ENCODE measurements around the gene PRKG1. TPM values are rescaled to one million over a fixed set of nuclear protein-coding genes. Genes with fewer than 3 reads are reported as not detected.
A peak's percentile ranks its signal among the peaks of the same experiment; 100 is the strongest.

The PRKG1 gene
- polyA plus RNA-seq, 3 donors = not detected

- Mint-ChIP-seq H3K9me3 (peaks cover 0 to 5% (median 0%) of the 10 kb centered on the region in 7 donors), H3K36me3 (peaks cover 0 to 3% of the 10 kb centered on the region in 2 donors), H3K27ac (no peak overlapping the region), H3K27me3 (ENCODE audit: low read depth in 3 of 3) (peaks cover 38 to 43% (median 41%) of the 10 kb centered on the region in 3 donors), H3K4me3 (peak overlapping the region in 1 of 2 donors; percentile 12), H3K4me1 (peaks cover 11% of the 10 kb centered on the region)
- intact Hi-C loops (cut with micrococcal nuclease) = no loop called here
- Histone ChIP-seq H3K79me2 (ENCODE audit: insufficient read depth, low read length) (no peaks in the 10 kb centered on the region), H3K4me3 (replicated peaks in 1 of 3; ENCODE audit: low read depth in 2 of 3, low read length in 3 of 3) (no peak overlapping the region), H4K20me1 (ENCODE audit: insufficient read depth, low read length) (no peaks in the 10 kb centered on the region), H3K9me3 (replicated peaks in 1 of 2; ENCODE audit: control insufficient read depth in 1 of 2, insufficient read depth in 1 of 2, low read length in 2 of 2) (no peaks in the 10 kb centered on the region), H3K27me3 (ENCODE audit: control insufficient read depth in 2 of 2, insufficient read depth in 2 of 2, low read length in 2 of 2) (peaks cover 40 to 48% of the 10 kb centered on the region in 2 donors), H3K4me2 (replicated peaks; ENCODE audit: extremely low read depth, low read length, poor library complexity, severe bottlenecking) (no peak overlapping the region), H3K9ac (ENCODE audit: insufficient read depth, low read length, poor library complexity, severe bottlenecking) (no peak overlapping the region), H3K27ac (ENCODE audit: low read depth in 1 of 2, low read length in 2 of 2) (no peak overlapping the region), H2AFZ (ENCODE audit: insufficient read depth, low read depth, low read length, poor library complexity, severe bottlenecking) (no peak overlapping the region), H3K36me3 (replicated peaks in 1 of 2; ENCODE audit: control insufficient read depth in 1 of 2, insufficient read depth in 2 of 2, low read length in 2 of 2) (no peaks in the 10 kb centered on the region), H3K4me1 (ENCODE audit: control insufficient read depth in 1 of 2, insufficient read depth in 2 of 2, low read length in 2 of 2) (peaks cover 0 to 16% of the 10 kb centered on the region in 2 donors)
- TF ChIP-seq CTCF (IDR thresholded peaks at IDR 0.05) = no peak
- WGBS (ENCODE audit: insufficient coverage) = no CpG with 5 or more reads among the region's 3 CpGs
- DNase-seq = no peak
Measured at GRCh38 chr10:51077074-51077473, 2.8 kb downstream of the PRKG1 start.

- intact Hi-C loops (cut with micrococcal nuclease) = no loop called here
- peaks cover 0 to 16% of the 10 kb centered on the region in 2 donors for H3K4me1 ChIP-seq (ENCODE audit: control insufficient read depth in 1 of 2, insufficient read depth in 2 of 2, low read length in 2 of 2)
- H3K4me2 ChIP-seq (replicated peaks; ENCODE audit: extremely low read depth, low read length, poor library complexity, severe bottlenecking) = no peak overlapping the region
- no peaks in the 10 kb centered on the region for H3K79me2 ChIP-seq (ENCODE audit: insufficient read depth, low read length)
- no peaks in the 10 kb centered on the region for H4K20me1 ChIP-seq (ENCODE audit: insufficient read depth, low read length)
- H3K36me3 ChIP-seq (replicated peaks in 1 of 2; ENCODE audit: control insufficient read depth in 1 of 2, insufficient read depth in 2 of 2, low read length in 2 of 2) = no peaks in the 10 kb centered on the region
- Mint-ChIP-seq H3K4me3 (no peak overlapping the region), H3K36me3 (peaks cover 0 to 3% of the 10 kb centered on the region in 2 donors), H3K4me1 (peaks cover 11% of the 10 kb centered on the region), H3K9me3 (peaks cover 0 to 5% (median 0%) of the 10 kb centered on the region in 7 donors), H3K27me3 (ENCODE audit: low read depth in 3 of 3) (peaks cover 35 to 40% (median 39%) of the 10 kb centered on the region in 3 donors), H3K27ac (no peak overlapping the region)
- H2AFZ ChIP-seq (ENCODE audit: insufficient read depth, low read depth, low read length, poor library complexity, severe bottlenecking) = no peak overlapping the region
- no peak overlapping the region for H3K27ac ChIP-seq (ENCODE audit: low read depth in 1 of 2, low read length in 2 of 2)
- no peak overlapping the region for H3K9ac ChIP-seq (ENCODE audit: insufficient read depth, low read length, poor library complexity, severe bottlenecking)
- no peaks in the 10 kb centered on the region for H3K9me3 ChIP-seq (replicated peaks in 1 of 2; ENCODE audit: control insufficient read depth in 1 of 2, insufficient read depth in 1 of 2, low read length in 2 of 2)
- no peak overlapping the region for H3K4me3 ChIP-seq (replicated peaks in 1 of 3; ENCODE audit: low read depth in 2 of 3, low read length in 3 of 3)
- TF ChIP-seq CTCF (IDR thresholded peaks at IDR 0.05) = no peak
- peaks cover 38 to 44% of the 10 kb centered on the region in 2 donors for H3K27me3 ChIP-seq (ENCODE audit: control insufficient read depth in 2 of 2, insufficient read depth in 2 of 2, low read length in 2 of 2)
- DNase-seq = no peak
Measured at GRCh38 chr10:51077507-51077906, 3.2 kb downstream of the PRKG1 start.
